Neural cell (in vitro differentiated cells): ENCODE data around the gene TSPAN17. TPM values are rescaled to one million over a fixed set of nuclear protein-coding genes. Genes with fewer than 3 reads are reported as not detected.

Experiments used
- H2AFZ ChIP-seq: fragments of 200-600, 300-800 bp; sonication (generic), shearing (Covaris generic); 2 replicates; pipeline ENCODE4 v1.6.0; 2014; ENCODE audit warnings: low read depth, mild to moderate bottlenecking, antibody characterized with exemption, low read length, moderate library complexity
- H3F3A ChIP-seq: fragments of 200-600 bp; shearing (Covaris generic); 2 replicates; pipeline ENCODE4 v1.6.1; 2016; ENCODE audit warnings: mild to moderate bottlenecking, moderate library complexity, mixed read lengths, antibody characterized with exemption, low read length; ENCODE audit not compliant: insufficient read depth, poor library complexity, severe bottlenecking
- H3K27ac ChIP-seq: fragments of 200-600, 300-800 bp; sonication (generic), shearing (Covaris generic); 2 replicates; pipeline ENCODE4 v1.5.1; 2014; ENCODE audit warnings: mild to moderate bottlenecking, low read length, moderate library complexity
- H3K27me3 ChIP-seq: fragments of 300-800, 200-600 bp; sonication (generic), shearing (Covaris generic); 2 replicates; pipeline ENCODE4 v1.6.0; 2014; ENCODE audit warnings: mild to moderate bottlenecking, low read depth, low read length, moderate library complexity; ENCODE audit not compliant: insufficient read depth
- H3K36me3 ChIP-seq: fragments of 300-800, 200-600 bp; sonication (generic), shearing (Covaris generic); 2 replicates; pipeline ENCODE4 v1.5.1; 2014; ENCODE audit warnings: mild to moderate bottlenecking, antibody characterized with exemption, low read length, moderate library complexity; ENCODE audit not compliant: insufficient read depth
- H3K4me2 ChIP-seq: fragments of 300-800, 200-600 bp; sonication (generic), shearing (Covaris generic); 2 replicates; pipeline ENCODE4 v1.6.0; 2014; ENCODE audit warnings: mild to moderate bottlenecking, low read length
- H3K4me3 ChIP-seq: fragments of 300-800, 200-600 bp; sonication (generic), shearing (Covaris generic); 2 replicates; pipeline ENCODE4 v1.5.1; 2014; ENCODE audit warnings: mild to moderate bottlenecking, low read length, moderate library complexity
- H3K79me2 ChIP-seq: fragments of 200-600 bp; shearing (Covaris generic); replicated peaks from 2 replicates; pipeline ENCODE4 v1.6.0; 2014; ENCODE audit warnings: mild to moderate bottlenecking, low read length, moderate library complexity; ENCODE audit not compliant: insufficient read depth
- H3K9ac ChIP-seq: fragments of 300-800, 200-600 bp; sonication (generic), shearing (Covaris generic); 2 replicates; pipeline ENCODE4 v1.6.1; 2016; ENCODE audit warnings: mild to moderate bottlenecking, low read length, mixed read lengths
- H3K9me2 ChIP-seq: fragments of 200-600 bp; shearing (Covaris generic); 2 replicates; pipeline ENCODE4 v1.6.1; 2016; ENCODE audit warnings: mild to moderate bottlenecking, low read length, mixed read lengths; ENCODE audit not compliant: insufficient read depth
- H3K9me3 ChIP-seq: fragments of 200-600, 300-800 bp; sonication (generic), shearing (Covaris generic); 2 replicates; pipeline ENCODE4 v1.6.1; 2016; ENCODE audit warnings: mild to moderate bottlenecking, mixed run types, low read length, moderate library complexity, mixed read lengths
- H4K20me1 ChIP-seq: fragments of 200-600 bp; shearing (Covaris generic); 2 replicates; pipeline ENCODE4 v1.6.1; 2016; ENCODE audit warnings: mild to moderate bottlenecking, mixed run types; ENCODE audit not compliant: insufficient read depth
- EP300 ChIP-seq: fragments of 450-650 bp; conservative IDR thresholded peaks from 2 replicates; pipeline ENCODE4 v1.6.1; 2014; ENCODE audit warnings: antibody characterized with exemption, mild to moderate bottlenecking, moderate library complexity; ENCODE audit not compliant: poor library complexity, severe bottlenecking
- EZH2 ChIP-seq: fragments of 200-600, 300-800 bp; shearing (Covaris generic), sonication (generic); IDR thresholded peaks from 2 replicates; pipeline ENCODE4 v1.6.1; 2014; ENCODE audit warnings: antibody characterized with exemption, low read length, borderline replicate concordance, mild to moderate bottlenecking; ENCODE audit not compliant: insufficient read depth, poor library complexity, severe bottlenecking
- MXI1 ChIP-seq: fragments of 450-650 bp; conservative IDR thresholded peaks from 2 replicates; pipeline ENCODE4 v1.6.1; 2014; ENCODE audit warnings: antibody characterized with exemption, mild to moderate bottlenecking; ENCODE audit not compliant: poor library complexity, severe bottlenecking
- POLR2AphosphoS5 ChIP-seq: IDR thresholded peaks from 2 replicates; pipeline ENCODE4 v1.6.1; 2012
- RAD21 ChIP-seq: fragments of 450-650 bp; conservative IDR thresholded peaks from 2 replicates; pipeline ENCODE4 v1.6.1; 2014; ENCODE audit warnings: antibody characterized with exemption, mild to moderate bottlenecking, moderate library complexity
- SMC3 ChIP-seq: fragments of 450-650 bp; conservative IDR thresholded peaks from 2 replicates; pipeline ENCODE4 v1.6.1; 2014; ENCODE audit warnings: antibody characterized with exemption, mild to moderate bottlenecking, moderate library complexity; ENCODE audit not compliant: poor library complexity
- TAF1 ChIP-seq: IDR thresholded peaks from 2 replicates; pipeline ENCODE4 v1.6.1; 2012; ENCODE audit warnings: low read depth
- polyA plus RNA-seq: library from polyadenylated mRNA; depleted of rRNA; stranded (reverse); fragments of >200 nt; gene quantifications from 2 replicates; pipeline ENCODE4 v1.2.3, GENCODE V29; 2014
- small RNA-seq, 3 experiments: library from RNA; depleted of rRNA; stranded (forward); fragments of <200 nt; gene quantifications; one replicate each; pipeline ENCODE3, GENCODE V24; 2012
- TF ChIP-seq, protein P1 (sequence below): IDR thresholded peaks from 2 replicates; pipeline ENCODE4 v1.6.1; 2012; ENCODE audit warnings: borderline replicate concordance
- TF ChIP-seq, protein P2 (sequence below): fragments of 450-650 bp; IDR thresholded peaks from 2 replicates; pipeline ENCODE4 v1.5.1; 2014; ENCODE audit warnings: antibody characterized with exemption, mild to moderate bottlenecking, moderate library complexity; ENCODE audit not compliant: poor library complexity, severe bottlenecking

TSPAN17 gene
- polyA plus RNA-seq, 1 donor from 2014 or later = 66.4 TPM

DNA sequence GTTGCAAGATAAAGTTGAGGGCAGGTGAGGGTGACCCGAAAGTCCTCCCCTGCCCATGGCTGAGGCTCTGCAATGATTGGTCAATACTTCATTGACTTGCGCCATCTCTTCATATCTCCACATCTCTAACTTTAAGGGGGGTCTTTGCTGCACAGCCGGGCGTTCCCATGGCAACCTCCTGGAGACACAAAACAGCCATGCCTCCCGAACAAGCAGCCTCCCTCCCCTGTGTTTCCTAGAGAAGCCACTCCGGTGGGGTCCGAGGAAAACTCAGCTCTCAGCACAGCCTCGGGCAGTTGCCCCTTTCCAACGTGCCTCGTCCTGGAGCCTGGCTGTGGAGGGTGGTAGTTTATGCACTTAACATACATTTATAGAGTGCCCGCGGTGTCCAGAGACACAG lies 57.5 kb downstream of the TSPAN17 start:
- Histone ChIP-seq H3K27me3 (no peaks in the 10 kb centered on the region), H3K9me2 (no peaks in the 10 kb centered on the region), H3K36me3 (no peaks in the 10 kb centered on the region), H3K9me3 (no peaks in the 10 kb centered on the region), H4K20me1 (no peaks in the 10 kb centered on the region), H3K9ac (no peak overlapping the region), H3K4me3 (no peak overlapping the region), H3K4me2 (no peak overlapping the region), H3F3A (no peaks in the 10 kb centered on the region), H3K27ac (no peak overlapping the region), H3K79me2 (no peaks in the 10 kb centered on the region), H2AFZ (no peak overlapping the region)
- TF ChIP-seq, protein P1, sequence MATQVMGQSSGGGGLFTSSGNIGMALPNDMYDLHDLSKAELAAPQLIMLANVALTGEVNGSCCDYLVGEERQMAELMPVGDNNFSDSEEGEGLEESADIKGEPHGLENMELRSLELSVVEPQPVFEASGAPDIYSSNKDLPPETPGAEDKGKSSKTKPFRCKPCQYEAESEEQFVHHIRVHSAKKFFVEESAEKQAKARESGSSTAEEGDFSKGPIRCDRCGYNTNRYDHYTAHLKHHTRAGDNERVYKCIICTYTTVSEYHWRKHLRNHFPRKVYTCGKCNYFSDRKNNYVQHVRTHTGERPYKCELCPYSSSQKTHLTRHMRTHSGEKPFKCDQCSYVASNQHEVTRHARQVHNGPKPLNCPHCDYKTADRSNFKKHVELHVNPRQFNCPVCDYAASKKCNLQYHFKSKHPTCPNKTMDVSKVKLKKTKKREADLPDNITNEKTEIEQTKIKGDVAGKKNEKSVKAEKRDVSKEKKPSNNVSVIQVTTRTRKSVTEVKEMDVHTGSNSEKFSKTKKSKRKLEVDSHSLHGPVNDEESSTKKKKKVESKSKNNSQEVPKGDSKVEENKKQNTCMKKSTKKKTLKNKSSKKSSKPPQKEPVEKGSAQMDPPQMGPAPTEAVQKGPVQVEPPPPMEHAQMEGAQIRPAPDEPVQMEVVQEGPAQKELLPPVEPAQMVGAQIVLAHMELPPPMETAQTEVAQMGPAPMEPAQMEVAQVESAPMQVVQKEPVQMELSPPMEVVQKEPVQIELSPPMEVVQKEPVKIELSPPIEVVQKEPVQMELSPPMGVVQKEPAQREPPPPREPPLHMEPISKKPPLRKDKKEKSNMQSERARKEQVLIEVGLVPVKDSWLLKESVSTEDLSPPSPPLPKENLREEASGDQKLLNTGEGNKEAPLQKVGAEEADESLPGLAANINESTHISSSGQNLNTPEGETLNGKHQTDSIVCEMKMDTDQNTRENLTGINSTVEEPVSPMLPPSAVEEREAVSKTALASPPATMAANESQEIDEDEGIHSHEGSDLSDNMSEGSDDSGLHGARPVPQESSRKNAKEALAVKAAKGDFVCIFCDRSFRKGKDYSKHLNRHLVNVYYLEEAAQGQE = no peak
- TF ChIP-seq SMC3 (no peak), EP300 (no peak), TAF1 (no peak), POLR2AphosphoS5 (no peak), MXI1 (no peak), EZH2 (no peak), RAD21 (no peak)
- TF ChIP-seq, protein P2, sequence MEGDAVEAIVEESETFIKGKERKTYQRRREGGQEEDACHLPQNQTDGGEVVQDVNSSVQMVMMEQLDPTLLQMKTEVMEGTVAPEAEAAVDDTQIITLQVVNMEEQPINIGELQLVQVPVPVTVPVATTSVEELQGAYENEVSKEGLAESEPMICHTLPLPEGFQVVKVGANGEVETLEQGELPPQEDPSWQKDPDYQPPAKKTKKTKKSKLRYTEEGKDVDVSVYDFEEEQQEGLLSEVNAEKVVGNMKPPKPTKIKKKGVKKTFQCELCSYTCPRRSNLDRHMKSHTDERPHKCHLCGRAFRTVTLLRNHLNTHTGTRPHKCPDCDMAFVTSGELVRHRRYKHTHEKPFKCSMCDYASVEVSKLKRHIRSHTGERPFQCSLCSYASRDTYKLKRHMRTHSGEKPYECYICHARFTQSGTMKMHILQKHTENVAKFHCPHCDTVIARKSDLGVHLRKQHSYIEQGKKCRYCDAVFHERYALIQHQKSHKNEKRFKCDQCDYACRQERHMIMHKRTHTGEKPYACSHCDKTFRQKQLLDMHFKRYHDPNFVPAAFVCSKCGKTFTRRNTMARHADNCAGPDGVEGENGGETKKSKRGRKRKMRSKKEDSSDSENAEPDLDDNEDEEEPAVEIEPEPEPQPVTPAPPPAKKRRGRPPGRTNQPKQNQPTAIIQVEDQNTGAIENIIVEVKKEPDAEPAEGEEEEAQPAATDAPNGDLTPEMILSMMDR = no peak

Small RNA genes within 50 kb of the gene (small RNA-seq; reads per million reads assigned to genes)
- 0 reads per million in 3 experiments for gene MIR4281

Other genes with a start within 250 kb of the TSPAN17 start
- gene CLTB, start 230.9 kb upstream of the TSPAN17 start, polyA plus RNA-seq = 239 and 245 TPM in 2 replicates
- 30.8 and 33.6 TPM in 2 replicates for gene FAF2, start 199.1 kb upstream of the TSPAN17 start, polyA plus RNA-seq
- 22.2 and 27.0 TPM in 2 replicates for gene RNF44, start 110.1 kb upstream of the TSPAN17 start, polyA plus RNA-seq
- 0.38 and 1.0 TPM in 2 replicates for gene CDHR2, start 98.1 kb upstream of the TSPAN17 start, polyA plus RNA-seq
- 32.3 and 42.8 TPM in 2 replicates for gene GPRIN1, start 37.3 kb upstream of the TSPAN17 start, polyA plus RNA-seq
- 10.1 and 12.5 TPM in 2 replicates for gene SNCB, start 16.9 kb upstream of the TSPAN17 start, polyA plus RNA-seq
- 0.82 TPM in 1 of 2 replicates, not detected in the other for gene EIF4E1B, start 16.8 kb upstream of the TSPAN17 start, polyA plus RNA-seq
- 2.7 and 3.8 TPM in 2 replicates for gene UNC5A, start 163.1 kb downstream of the TSPAN17 start, polyA plus RNA-seq